ENCODE measurements around the gene KDM8.

Gene KDM8

DNA sequence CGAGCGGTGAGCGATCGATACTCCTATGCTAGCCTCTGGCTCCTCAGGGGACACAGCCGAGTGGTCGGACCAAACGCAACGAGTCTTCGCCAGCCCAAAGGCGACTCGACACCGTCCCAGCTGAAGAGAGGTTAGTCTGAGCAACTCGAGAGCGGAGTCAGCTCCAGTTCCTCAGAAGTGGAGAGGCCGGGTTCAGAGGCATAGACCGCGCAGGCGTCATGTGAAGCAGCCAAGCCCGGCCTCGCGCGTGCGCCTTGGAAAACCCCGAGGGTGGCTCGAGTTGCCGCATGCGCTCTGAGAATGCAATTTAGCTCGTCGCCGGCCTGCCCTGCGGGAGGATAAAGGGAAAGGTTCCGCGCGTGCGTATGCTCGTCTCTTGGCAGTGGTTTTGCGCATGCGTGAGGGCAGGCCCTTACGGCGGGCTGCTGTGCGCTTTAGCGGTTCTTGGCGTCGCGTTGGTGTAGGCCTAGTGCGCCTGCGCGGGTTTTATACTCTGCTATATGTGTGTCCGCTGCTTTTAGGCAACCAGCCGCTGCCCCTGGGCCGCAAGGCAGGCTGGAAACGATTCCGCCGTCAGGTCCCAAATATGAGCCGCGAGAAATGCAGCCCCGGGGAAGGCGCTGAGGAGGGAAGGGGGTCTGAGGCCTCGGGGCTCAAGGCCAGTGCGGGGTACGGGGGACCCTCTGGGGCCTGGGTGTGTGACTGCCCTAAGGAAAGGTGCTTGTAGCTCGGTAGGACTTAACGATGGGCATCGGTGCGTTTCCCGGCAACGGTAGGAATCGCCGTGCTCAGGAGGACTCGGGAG is at the start of gene KDM8:
Gene KDM8 (plus strand): TSS at position 20 of the 805 bp plus-strand sequence. CDS start 6,598 bp downstream, outside the sequence.
- peak; percentile 100 for DNase-seq (ENCODE audit: low spot score)

- peak; percentile 57 for DNase-seq (ENCODE audit: low spot score)
These were observed 48.4 kb upstream of the KDM8 start for GRCh38 chr16:27154705-27155521.

DNA sequence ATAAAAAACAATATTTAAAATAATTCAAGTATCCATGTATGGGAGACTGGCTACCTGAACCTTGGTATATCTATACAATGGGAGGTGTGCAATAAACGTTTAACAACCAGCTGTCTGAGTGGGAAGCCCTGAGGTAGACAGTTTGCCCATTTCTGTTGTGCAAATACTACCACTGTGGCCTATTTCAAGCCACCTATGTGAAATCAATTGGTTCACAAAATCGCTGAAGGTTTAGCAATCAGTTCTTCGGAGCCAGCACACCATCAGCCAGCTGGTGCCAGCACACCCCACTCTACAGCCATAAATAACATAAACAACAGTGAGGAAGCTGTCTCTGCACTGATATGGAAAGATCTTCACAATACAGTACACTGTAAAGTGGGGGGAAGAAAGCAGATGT is 46.7 kb upstream of the KDM8 start:
- DNase-seq (ENCODE audit: low spot score) = no peak

GRCh38 chr16:27161398-27161797 is 41.9 kb upstream of the KDM8 start:
- peak; percentile 27 for DNase-seq (ENCODE audit: low spot score)

DNA sequence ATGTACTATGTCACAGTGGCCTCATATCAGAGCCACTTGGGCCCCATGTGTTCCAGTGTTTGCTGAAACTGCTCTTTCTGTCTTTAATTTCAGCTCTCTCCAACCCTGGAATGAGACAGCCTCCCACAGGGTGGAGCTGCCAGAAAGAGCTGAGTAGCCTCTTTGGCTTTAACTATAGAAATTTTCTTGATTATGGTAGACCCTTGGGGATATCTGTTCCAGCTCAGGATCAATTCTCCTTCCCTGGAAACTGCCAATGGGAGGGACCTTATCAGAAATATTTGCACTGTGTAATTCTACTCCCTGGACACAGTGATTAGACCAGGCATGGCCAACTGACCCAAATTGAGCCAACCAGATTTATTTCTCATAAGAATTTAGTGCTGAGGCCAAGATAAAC is 39.0 kb upstream of the KDM8 start:
- DNase-seq (ENCODE audit: low spot score) = no peak

DNA sequence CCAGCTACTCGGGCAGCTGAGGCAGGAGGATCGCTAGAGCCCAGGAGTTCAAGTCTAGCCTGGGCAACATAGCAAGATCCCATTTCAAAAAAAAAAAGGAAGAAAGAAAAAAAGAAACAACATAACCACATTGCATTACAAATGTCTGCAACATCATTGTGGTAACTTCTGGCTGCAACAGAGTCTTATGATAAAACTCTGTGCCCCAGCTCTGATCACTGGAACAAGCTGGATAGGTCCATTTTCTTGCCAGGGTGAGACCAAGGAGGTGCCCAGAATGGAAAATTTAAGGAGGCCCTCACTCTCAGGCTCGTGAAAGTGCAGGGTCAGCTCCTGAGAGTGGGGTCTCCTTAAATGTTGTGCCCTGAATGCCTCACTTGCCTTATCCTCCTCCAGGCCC is 37.8 kb upstream of the KDM8 start:
- DNase-seq (ENCODE audit: low spot score) = no peak

DNA sequence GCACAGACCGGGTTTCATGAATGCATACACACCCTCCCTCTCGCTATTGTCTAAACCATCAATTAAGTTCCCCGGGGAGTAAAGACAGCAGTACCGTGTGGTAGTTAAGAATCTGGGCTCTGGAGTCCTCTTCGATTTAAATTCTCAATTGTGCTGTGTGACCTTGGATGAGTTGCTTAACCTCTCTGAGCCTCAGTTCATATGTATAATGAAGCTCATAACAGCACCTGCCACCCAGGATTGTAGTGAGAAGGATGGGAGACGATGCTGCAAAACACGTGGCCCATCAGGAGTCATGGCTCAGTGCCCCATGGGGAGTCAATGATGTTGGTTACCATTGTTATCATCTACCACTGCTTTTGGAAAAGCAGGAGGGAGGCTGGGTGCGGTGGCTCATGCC is 34.5 kb upstream of the KDM8 start:
- DNase-seq (ENCODE audit: low spot score) = no peak

GRCh38 chr16:27169511-27170071 is 33.7 kb upstream of the KDM8 start:
- peak; percentile 11 for DNase-seq (ENCODE audit: low spot score)

GRCh38 chr16:27171584-27171983 is 31.7 kb upstream of the KDM8 start:
- DNase-seq (ENCODE audit: low spot score) = no peak

DNA sequence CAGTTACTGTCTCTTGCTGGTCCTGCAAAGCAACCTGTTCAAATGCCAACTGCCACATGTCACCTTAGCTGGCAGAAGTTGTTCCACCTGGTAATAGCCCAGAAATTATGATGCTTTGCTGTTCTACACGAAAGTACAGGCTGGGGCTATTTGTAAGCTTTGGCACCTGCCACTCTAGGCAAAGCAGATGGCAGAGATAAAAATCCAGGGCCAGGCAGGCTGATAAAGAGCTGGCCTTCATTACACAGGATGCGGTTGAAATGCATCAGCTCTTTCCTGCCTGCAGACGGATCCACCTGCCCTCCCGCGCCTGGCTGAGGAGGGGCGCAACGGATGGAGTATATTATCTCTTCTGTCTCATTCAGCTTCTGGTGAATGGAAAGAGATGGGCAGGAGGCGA is 29.3 kb upstream of the KDM8 start:
- DNase-seq (ENCODE audit: low spot score) = peak; percentile 76

- DNase-seq (ENCODE audit: low spot score) = no peak
These were observed 28.5 kb upstream of the KDM8 start for GRCh38 chr16:27174798-27175197.

DNA sequence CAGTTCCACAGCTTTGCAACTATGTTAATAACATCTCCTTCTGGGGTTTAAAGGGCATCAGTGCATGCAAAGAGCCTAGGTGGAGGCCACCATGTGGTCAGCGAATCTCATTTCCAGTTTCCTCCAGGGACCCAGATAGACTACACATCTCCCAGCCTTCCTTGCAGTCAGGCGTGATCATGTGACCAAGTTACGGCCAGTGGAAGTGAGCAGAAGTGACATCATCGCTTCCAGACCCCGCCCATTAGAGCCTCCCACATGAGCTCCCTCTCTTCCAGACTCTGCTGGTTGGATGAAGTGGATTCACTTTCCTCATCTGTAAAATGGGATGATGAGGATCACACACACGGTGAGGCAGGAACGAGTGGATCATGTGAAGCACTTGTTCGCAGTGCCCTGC is 27.4 kb upstream of the KDM8 start:
- DNase-seq (ENCODE audit: low spot score) = no peak

GRCh38 chr16:27177031-27177774 is 26.1 kb upstream of the KDM8 start:
- no peak for DNase-seq (ENCODE audit: low spot score)

DNA sequence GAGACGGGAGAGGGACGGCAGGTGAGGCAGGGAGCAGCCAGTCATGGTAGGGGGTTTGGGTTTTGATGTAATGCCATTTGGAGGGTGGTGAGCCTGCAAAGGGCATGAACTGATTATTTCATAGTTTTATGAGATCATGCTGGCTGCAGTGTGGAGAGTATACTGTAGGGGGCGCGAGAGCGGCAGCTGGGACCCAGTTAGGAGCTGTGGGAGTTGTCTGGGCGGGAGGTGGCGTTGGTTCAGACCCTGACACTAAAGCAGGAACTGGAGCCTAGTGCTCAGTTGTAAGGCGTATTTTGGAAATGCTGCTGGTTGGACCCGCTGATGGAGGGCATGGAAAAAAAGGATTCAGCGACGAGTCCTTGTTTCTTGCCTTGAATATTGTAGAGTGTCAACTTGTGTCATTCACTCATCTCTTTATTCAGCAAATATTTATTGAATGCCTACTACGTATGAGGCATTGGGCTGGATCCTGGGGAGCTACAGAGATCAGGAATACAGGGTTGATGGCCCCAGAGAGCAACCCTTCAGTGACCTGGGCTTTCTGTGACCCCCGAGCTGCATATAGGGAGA is 23.7 kb upstream of the KDM8 start:
- peak; percentile 91 for DNase-seq (ENCODE audit: low spot score)

DNA sequence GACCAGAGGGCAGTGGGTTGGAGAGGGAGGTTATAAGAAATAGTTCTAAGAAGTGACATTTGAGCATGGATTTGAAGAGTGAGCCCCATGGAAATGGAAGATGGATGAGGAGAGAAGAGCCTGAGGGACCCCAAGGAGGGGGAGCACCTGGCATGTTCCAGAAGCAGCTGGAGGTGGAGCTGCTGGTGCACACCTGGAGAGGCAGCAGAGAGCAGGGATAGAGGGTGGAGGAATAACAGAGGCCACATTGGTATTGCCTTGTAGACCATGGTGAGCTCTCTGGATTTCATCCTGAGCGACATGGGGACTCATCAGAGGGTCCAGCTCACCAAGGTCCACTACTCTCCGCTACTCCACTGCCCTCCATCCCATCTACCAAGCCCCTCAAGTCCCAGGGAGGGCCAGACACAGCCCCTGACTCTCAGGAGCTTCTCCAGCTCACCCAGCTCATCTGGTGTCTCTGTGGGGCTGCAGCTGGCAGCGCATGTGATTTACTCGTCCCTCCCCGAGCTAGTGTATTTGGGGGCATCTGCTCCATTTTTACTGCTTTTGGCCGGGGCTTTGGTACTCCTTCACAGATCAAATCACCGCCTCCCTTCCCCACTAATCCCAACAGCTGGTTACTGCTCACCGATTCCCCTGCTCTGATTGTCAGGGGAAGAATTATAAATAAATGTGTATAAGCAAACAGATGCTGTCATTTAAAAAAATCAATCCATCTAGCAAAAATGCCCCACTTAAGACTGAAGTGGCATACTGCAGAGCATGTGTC is 22.1 kb upstream of the KDM8 start:
- no peak for DNase-seq (ENCODE audit: low spot score)

DNA sequence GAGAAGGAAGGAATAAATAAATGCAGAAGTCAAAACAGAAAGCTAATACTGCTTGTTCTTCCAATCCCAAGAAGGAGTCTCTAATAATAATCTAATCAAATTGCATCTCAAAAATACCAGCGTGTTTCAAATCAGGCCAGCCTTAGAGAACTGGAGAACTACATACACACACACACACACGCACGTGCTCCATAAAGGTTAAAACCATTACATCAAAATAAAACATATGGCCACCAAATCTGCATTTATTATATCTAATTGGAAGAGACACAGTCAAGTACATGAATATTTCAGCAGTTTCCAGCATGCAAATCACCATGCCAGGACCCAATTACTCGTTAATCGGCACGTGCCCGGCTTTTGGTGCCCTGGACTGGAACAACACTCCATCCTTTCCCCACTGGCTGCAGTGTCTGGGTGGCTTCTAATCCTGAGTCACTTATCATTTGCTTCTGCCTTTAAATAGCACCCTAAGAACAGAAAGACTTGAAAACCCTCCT is 20.4 kb upstream of the KDM8 start:
- no peak for DNase-seq (ENCODE audit: low spot score)

DNA sequence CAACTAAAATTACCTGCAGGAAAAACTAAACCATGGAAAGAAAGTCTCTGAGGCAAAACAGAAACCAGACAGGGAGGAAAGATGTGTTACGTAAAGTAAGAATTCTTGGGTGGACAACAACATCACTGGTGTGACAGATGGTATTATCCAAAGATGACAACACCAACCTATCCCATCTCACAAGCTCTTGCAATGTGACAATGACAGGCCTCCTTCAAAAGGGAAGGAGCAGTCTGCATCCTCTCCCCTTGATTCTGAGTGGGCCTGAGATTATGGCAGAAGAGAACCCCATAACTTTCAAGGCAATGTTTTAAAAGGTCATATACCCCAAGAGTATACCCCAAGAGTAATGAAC is 17.6 kb upstream of the KDM8 start:
- DNase-seq (ENCODE audit: low spot score) = no peak

GRCh38 chr16:27188633-27189032 is 14.7 kb upstream of the KDM8 start:
- no peak for DNase-seq (ENCODE audit: low spot score)

- no peak for DNase-seq (ENCODE audit: low spot score)
These were observed 13.9 kb upstream of the KDM8 start for GRCh38 chr16:27189335-27189972.

DNA sequence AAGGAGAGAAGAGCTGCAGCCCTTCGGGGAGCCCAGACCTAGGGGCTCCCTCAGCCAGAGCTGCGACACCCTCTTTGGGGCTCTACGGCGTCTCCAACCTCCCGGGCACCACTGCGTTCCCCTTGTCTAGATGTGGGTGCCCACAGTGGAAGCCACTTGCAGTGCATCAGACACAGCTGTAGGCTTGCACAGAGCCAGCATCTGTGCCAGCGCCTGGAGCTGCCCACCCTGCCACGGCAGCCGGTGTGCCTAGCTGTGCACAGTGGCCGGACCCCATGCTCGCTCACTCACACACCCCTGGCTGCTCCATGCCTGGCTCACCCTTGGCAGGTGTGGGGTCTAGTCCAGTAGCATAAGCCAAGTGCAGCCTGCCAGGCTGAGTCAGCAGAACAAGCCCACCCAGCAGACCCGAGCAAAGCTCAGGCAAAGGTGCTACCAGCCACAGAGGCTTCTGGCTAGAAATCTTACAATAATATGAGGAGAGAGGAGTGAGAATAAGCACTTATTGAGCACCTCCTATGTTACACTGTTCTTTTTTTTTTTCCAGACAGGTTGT is 12.9 kb upstream of the KDM8 start:
- no peak for DNase-seq (ENCODE audit: low spot score)
